Measurements from ENCODE around the gene PUS3.

The PUS3 gene

DNA sequence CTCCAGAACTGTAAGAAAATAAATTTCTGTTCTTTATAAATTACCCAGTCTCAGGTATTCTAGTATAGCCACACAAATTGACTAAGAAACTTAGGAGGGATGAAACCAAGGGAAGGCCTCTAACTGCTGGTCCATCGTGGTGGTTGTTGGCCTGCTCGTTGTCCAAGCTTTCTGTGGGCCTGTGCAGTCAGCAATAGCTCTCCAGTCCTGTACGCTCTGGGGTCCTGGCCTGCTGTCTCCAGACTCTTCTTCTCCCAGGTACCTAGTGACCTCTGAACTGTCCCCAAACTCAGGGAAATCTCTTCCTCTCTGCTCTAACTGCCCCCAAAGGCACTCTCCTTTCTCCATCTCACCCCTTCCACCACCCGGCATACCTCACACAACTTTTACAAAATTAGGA, 37.1 kb upstream of the PUS3 start:
- Histone ChIP-seq H3K4me1 (ENCODE audit: insufficient read depth, poor library complexity, severe bottlenecking) (no peaks in the 10 kb centered on the region), H3K4me3 (ENCODE audit: severe bottlenecking) (no peak overlapping the region), H3K27ac (ENCODE audit: poor library complexity, severe bottlenecking) (no peak overlapping the region), H3K36me3 (ENCODE audit: low read depth) (no peaks in the 10 kb centered on the region), H3K27me3 (ENCODE audit: insufficient read depth, poor library complexity, severe bottlenecking) (no peaks in the 10 kb centered on the region), H3K9me3 (ENCODE audit: severe bottlenecking) (no peaks in the 10 kb centered on the region)
- no peak for DNase-seq (ENCODE audit: low spot score)
- no peak for ATAC-seq (ENCODE audit: low read depth)
- TF ChIP-seq CTCF (IDR thresholded peaks at IDR 0.05; ENCODE audit: poor library complexity, severe bottlenecking): no peak

DNA sequence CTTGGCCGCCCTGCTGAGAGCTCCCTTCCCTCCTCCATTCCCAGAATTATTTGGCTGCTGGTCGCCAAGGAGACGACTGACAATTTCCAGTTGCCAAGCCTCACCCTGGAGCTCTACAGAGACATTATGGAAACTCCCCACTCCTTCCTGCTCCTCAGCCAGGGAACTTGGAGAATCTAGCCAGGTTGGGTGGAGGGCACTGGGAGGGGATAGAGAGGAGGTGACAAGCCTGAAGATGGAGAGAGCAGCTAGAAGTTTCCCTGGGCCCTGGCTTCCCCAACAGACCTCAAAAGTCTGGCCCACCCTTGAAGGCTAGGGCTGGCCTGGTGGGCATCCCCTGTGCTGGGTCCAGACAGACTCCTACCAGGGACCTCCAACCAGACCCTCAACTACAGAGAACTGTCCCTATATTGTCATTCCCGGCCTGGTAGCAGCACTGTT, 36.1 kb upstream of the PUS3 start:
- Histone ChIP-seq H3K9me3 (ENCODE audit: severe bottlenecking) (no peaks in the 10 kb centered on the region), H3K4me1 (ENCODE audit: insufficient read depth, poor library complexity, severe bottlenecking) (no peaks in the 10 kb centered on the region), H3K27me3 (ENCODE audit: insufficient read depth, poor library complexity, severe bottlenecking) (no peaks in the 10 kb centered on the region), H3K4me3 (ENCODE audit: severe bottlenecking) (no peak overlapping the region), H3K36me3 (ENCODE audit: low read depth) (no peaks in the 10 kb centered on the region), H3K27ac (ENCODE audit: poor library complexity, severe bottlenecking) (no peak overlapping the region)
- DNase-seq (ENCODE audit: low spot score): no peak
- TF ChIP-seq CTCF (IDR thresholded peaks at IDR 0.05; ENCODE audit: poor library complexity, severe bottlenecking): no peak
- ATAC-seq (ENCODE audit: low read depth): no peak

DNA sequence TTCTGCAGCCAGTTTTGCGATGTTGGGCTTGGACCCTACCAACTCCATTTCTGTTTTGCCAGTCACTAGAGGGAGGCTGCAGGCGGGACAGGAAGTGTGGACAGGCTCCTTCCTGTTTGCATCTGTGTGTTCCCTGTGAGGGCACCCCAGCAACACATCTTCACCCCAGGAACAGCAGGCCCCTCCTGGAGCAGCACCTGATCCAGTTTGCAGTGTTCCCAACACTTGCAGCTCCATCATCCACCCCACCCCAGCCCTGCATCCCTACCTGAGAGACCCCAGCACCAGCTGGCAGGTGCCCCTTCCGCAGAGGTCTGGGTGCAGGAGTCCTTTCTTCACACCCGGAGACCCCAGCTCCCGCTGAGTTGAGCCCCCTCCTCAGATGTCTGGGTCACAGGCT, 35.4 kb upstream of the PUS3 start:
- no peak for TF ChIP-seq CTCF (IDR thresholded peaks at IDR 0.05; ENCODE audit: poor library complexity, severe bottlenecking)
- H3K36me3 ChIP-seq (ENCODE audit: low read depth): no peaks in the 10 kb centered on the region
- H3K4me3 ChIP-seq (ENCODE audit: severe bottlenecking): no peak overlapping the region
- DNase-seq (ENCODE audit: low spot score) (no peak), ATAC-seq (ENCODE audit: low read depth) (no peak)
- no peak overlapping the region for H3K27ac ChIP-seq (ENCODE audit: poor library complexity, severe bottlenecking)
- H3K27me3 ChIP-seq (ENCODE audit: insufficient read depth, poor library complexity, severe bottlenecking): no peaks in the 10 kb centered on the region
- H3K4me1 ChIP-seq (ENCODE audit: insufficient read depth, poor library complexity, severe bottlenecking): no peaks in the 10 kb centered on the region
- H3K9me3 ChIP-seq (ENCODE audit: severe bottlenecking): no peaks in the 10 kb centered on the region

GRCh38 chr11:125935618-125936199, 32.7 kb upstream of the PUS3 start:
- no peak for DNase-seq (ENCODE audit: low spot score)
- ATAC-seq (ENCODE audit: low read depth): no peak
- Histone ChIP-seq H3K4me3 (ENCODE audit: severe bottlenecking) (no peak overlapping the region), H3K36me3 (ENCODE audit: low read depth) (no peaks in the 10 kb centered on the region), H3K27ac (ENCODE audit: poor library complexity, severe bottlenecking) (no peak overlapping the region), H3K27me3 (ENCODE audit: insufficient read depth, poor library complexity, severe bottlenecking) (no peaks in the 10 kb centered on the region), H3K4me1 (ENCODE audit: insufficient read depth, poor library complexity, severe bottlenecking) (no peaks in the 10 kb centered on the region), H3K9me3 (ENCODE audit: severe bottlenecking) (no peaks in the 10 kb centered on the region)
- TF ChIP-seq CTCF (IDR thresholded peaks at IDR 0.05; ENCODE audit: poor library complexity, severe bottlenecking): no peak

- ATAC-seq (ENCODE audit: low read depth) (no peak), DNase-seq (ENCODE audit: low spot score) (no peak)
- Histone ChIP-seq H3K27me3 (ENCODE audit: insufficient read depth, poor library complexity, severe bottlenecking) (no peaks in the 10 kb centered on the region), H3K9me3 (ENCODE audit: severe bottlenecking) (no peaks in the 10 kb centered on the region), H3K27ac (ENCODE audit: poor library complexity, severe bottlenecking) (no peak overlapping the region), H3K36me3 (ENCODE audit: low read depth) (no peaks in the 10 kb centered on the region), H3K4me1 (ENCODE audit: insufficient read depth, poor library complexity, severe bottlenecking) (no peaks in the 10 kb centered on the region), H3K4me3 (ENCODE audit: severe bottlenecking) (no peak overlapping the region)
- peak; percentile 19 for TF ChIP-seq CTCF (IDR thresholded peaks at IDR 0.05; ENCODE audit: poor library complexity, severe bottlenecking)
Measured at GRCh38 chr11:125935056-125935455, 32.0 kb upstream of the PUS3 start.

Data from RWPE2 (cell line).